Inflammatory macrophage treated with lipopolysaccharide for 4 hours (primary cell): ENCODE measurements around the gene LENG1.

Experiments used
- DNase-seq: peaks from one replicate; pipeline ENCODE4 v3.0.0-alpha.2; 2020

LENG1 gene

GRCh38 chr19:54106716-54107115 lies 52.8 kb downstream of the LENG1 start:
- no peak for DNase-seq

GRCh38 chr19:54105796-54106195 lies 53.7 kb downstream of the LENG1 start:
- DNase-seq: no peak
